ENCODE results near the gene NR4A2.

Gene NR4A2

DNA sequence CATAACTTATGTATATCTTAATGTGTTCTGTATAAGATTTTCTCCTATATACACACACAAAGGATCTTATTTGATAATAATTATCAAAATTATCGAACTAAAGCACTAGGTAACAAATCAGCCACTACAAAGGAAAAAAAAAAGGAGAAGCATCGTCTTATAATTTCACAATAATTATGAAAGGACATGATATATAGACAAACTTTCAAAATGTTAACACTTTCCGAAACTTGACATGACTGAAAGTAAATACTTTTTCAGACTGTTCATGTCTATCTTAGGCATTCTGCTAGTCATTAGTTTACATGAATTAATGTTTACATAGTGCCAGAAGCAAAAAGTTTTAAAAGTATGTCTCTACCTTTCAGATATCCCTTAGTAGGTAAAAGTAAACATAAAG is 7.3 kb upstream of the NR4A2 start:
- Histone ChIP-seq H3K4me3 (ENCODE audit: low read depth, low read length) (no peak overlapping the region), H3K9me3 (ENCODE audit: severe bottlenecking) (no peaks in the 10 kb centered on the region), H3K36me3 (no peaks in the 10 kb centered on the region), H3K27ac (no peak overlapping the region), H3K27me3 (ENCODE audit: insufficient read depth, low read depth, severe bottlenecking) (no peaks in the 10 kb centered on the region)
- TF ChIP-seq, protein P1, sequence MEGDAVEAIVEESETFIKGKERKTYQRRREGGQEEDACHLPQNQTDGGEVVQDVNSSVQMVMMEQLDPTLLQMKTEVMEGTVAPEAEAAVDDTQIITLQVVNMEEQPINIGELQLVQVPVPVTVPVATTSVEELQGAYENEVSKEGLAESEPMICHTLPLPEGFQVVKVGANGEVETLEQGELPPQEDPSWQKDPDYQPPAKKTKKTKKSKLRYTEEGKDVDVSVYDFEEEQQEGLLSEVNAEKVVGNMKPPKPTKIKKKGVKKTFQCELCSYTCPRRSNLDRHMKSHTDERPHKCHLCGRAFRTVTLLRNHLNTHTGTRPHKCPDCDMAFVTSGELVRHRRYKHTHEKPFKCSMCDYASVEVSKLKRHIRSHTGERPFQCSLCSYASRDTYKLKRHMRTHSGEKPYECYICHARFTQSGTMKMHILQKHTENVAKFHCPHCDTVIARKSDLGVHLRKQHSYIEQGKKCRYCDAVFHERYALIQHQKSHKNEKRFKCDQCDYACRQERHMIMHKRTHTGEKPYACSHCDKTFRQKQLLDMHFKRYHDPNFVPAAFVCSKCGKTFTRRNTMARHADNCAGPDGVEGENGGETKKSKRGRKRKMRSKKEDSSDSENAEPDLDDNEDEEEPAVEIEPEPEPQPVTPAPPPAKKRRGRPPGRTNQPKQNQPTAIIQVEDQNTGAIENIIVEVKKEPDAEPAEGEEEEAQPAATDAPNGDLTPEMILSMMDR (IDR thresholded peaks at IDR 0.05; ENCODE audit: low read depth, low read length): no peak
- no peak for DNase-seq

DNA sequence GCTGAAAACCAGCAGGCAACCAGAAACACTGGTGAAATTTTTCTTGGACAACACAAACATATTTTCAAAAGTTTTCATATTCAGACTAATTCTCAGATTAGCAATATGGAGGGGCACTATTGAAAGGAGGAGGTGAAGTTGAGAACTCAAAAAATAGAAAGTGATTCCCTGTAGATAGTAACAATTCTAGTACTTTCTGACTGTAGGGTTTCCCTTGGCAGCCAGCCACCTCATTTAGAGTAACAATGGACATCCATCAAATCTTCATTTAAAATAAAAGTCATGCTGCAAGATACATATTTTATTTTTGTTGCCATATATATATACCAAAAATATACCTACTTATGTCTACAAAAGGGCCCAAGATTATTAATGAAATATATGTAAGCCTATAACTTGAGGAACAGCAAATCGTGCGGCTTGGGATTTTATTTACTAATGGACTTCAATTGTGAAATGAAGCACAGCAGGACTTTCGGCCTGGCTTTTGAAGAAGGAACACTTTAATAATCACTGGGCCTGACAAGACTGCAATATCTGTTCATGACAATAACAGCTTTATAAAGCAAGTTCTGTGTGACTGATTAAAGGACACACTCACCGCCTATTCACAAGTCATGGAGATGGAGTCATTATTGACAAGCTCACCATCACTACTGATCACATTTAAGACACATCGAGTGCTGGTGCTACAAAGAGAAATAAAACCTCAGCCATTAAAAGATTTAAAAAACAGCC is 6.8 kb upstream of the NR4A2 start:
- Histone ChIP-seq H3K9me3 (ENCODE audit: severe bottlenecking) (no peaks in the 10 kb centered on the region), H3K27me3 (ENCODE audit: insufficient read depth, low read depth, severe bottlenecking) (no peaks in the 10 kb centered on the region), H3K36me3 (no peaks in the 10 kb centered on the region), H3K27ac (no peak overlapping the region), H3K4me3 (ENCODE audit: low read depth, low read length) (no peak overlapping the region)
- no peak for DNase-seq
- TF ChIP-seq, protein P1 (IDR thresholded peaks at IDR 0.05; ENCODE audit: low read depth, low read length): no peak

DNA sequence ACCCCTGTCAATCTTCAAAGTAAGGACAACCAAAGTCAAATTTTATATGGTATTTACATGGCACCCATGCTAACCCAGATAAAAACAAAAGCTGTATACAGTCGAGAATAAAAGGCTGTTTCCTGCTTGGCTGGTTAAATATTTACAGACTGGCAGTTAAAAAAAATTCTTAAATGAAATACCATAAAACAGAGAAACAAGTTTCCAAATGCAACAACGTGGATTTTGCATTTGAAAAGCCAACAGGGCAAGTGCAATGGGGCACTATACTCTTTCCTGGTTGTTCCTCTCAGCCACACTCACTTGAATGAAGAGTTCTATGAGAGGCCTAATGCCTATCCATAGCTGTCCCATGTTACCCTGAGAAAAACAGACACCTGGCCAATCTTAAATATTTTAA is 6.1 kb upstream of the NR4A2 start:
- Histone ChIP-seq H3K4me3 (ENCODE audit: low read depth, low read length) (no peak overlapping the region), H3K36me3 (no peaks in the 10 kb centered on the region), H3K9me3 (ENCODE audit: severe bottlenecking) (no peaks in the 10 kb centered on the region), H3K27ac (no peak overlapping the region), H3K27me3 (ENCODE audit: insufficient read depth, low read depth, severe bottlenecking) (no peaks in the 10 kb centered on the region)
- no peak for DNase-seq
- TF ChIP-seq, protein P1 (IDR thresholded peaks at IDR 0.05; ENCODE audit: low read depth, low read length): no peak

DNA sequence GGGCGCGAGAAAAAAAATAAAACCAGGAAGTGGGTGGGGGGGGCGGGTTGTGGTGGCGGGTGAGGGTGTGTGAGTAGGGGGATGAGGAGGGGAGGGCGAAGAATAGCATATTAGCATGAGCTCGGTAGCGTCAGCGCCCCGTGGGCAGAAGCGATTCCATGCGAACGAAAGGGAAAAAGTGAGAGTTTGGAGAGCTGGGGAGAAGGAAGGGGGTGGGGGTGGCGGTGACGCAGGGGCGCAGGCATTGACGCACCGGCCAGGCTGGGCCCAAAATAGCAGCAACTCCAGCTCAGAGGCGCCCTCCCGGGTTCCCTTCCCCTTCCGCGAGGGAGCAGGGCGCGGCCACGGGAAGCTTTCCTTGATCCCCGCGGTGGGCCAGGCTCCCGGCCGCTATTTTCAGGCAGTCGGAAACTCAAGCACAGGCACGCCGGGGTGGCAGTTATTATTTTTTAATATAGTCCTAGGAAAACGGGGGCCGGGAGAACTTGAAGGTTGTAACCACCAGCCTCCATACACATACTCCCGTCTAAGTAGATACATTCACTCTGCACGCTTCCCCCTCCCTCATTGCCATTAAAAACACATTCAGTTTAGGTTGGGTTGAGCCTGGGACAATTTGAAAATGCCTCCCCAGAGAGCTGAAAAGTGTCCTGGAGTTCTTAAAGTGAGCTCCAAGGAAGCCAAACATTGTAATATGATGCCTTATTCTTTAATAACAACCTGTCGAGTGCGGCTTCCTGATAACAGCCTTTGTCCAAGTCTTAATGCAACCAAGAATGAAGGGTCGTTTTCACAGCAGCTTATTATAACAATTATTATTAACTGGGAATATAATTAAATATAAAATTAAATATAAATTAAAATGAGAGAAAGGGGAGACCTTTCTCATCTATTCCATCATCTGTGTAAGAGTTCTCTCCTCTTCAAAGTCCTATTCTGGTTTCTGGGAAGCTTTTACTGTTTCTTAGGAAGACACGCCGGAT is 2.3 kb upstream of the NR4A2 start:
- Histone ChIP-seq H3K36me3 (no peaks in the 10 kb centered on the region), H3K27me3 (ENCODE audit: insufficient read depth, low read depth, severe bottlenecking) (no peaks in the 10 kb centered on the region), H3K9me3 (ENCODE audit: severe bottlenecking) (no peaks in the 10 kb centered on the region), H3K4me3 (ENCODE audit: low read depth, low read length) (peak overlapping the region; percentile 62), H3K27ac (peak overlapping the region; percentile 41)
- DNase-seq: peak; percentile 78
- TF ChIP-seq, protein P1 (IDR thresholded peaks at IDR 0.05; ENCODE audit: low read depth, low read length): no peak

DNA sequence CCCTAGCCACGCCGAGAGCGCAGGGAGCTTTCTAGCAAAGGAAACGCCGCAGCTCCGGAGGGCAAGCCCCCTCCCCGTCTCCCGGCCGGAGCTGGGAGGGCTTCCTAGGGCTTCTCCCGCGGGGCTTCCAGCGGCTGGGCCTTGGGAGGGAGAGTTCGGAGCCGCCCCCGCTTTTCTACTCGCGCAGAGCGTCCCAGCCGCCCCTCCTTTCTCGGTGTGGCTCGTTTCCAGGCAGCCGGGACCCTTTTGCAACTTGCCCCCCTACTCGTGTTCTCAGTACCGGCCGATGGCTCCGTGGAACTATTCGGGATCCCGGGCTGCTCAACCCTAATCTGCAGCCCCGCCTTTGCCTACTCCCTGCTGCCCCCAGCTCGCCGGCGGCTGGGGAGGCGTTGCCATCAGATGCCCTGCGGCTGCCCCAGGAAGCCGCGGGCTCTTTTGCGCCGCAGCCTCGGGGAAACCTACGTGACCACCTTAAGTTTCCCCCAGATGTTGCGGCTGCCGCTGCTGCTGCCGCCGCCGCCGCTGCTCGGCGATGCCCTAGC is 1.5 kb upstream of the NR4A2 start:
- TF ChIP-seq, protein P1 (IDR thresholded peaks at IDR 0.05; ENCODE audit: low read depth, low read length): no peak

More for the DNA sequence above, 1.5 kb upstream of the NR4A2 start:
- peak; percentile 48 for DNase-seq
- Histone ChIP-seq H3K27ac (no peak overlapping the region; the same call in 1 of the 2 replicates), H3K9me3 (ENCODE audit: severe bottlenecking) (no peaks in the 10 kb centered on the region), H3K4me3 (ENCODE audit: low read depth, low read length) (peak overlapping the region; percentile 62), H3K36me3 (no peaks in the 10 kb centered on the region), H3K27me3 (ENCODE audit: insufficient read depth, low read depth, severe bottlenecking) (no peaks in the 10 kb centered on the region)

Measured in WERI-Rb-1 (cell line).